Hippocampal formation (tissue), 2 donors: ENCODE measurements around the gene AOC3.
"Not testable (repeated sequence)": the region's sequence is repeated elsewhere in the genome, so short reads cannot be mapped to it uniquely, and the experiment has no call there.

ENCODE experiments used
- DNase-seq, 2 donors: peaks; one replicate each; lab custom pipeline; 2025; lab: John Stamatoyannopoulos, UW

AOC3 gene

GRCh38 chr17:42844761-42845555 lies 6.0 kb upstream of the AOC3 start:
- DNase-seq, result no peak

- no peak for DNase-seq
Measured at GRCh38 chr17:42845556-42845917, 5.5 kb upstream of the AOC3 start.

- no peak for DNase-seq
Measured at GRCh38 chr17:42845918-42846593, 4.9 kb upstream of the AOC3 start.

GRCh38 chr17:42846594-42847280 lies 4.3 kb upstream of the AOC3 start:
- DNase-seq, result no peak

DNA sequence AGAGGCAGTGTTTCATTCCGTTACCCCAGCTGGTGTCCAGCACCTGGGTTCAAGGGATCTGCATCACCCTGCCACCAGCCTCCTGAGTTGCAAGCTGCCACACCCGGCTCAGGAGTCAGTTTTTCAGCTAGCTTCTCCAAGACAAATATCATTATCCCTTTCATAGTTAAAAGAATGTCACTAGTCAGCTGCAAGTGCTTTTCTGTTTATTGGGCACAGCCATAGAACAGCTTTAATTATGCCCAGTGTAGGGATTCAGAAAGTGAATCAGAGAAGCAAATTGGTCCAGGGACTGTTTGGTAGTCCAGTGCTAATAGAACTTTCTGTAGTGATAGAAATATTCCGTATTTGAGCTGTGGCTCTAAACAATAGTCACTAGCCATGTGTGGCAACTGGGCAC lies 2.9 kb upstream of the AOC3 start:
- DNase-seq, result no peak

- no peak for DNase-seq
Measured at GRCh38 chr17:42849031-42849430, 2.0 kb upstream of the AOC3 start.

- DNase-seq, result no peak
Measured at GRCh38 chr17:42849451-42850181, 1.4 kb upstream of the AOC3 start.

GRCh38 chr17:42851371-42852240 lies 607 bp downstream of the AOC3 start:
- DNase-seq, result not testable (repeated sequence)

- DNase-seq, result no peak
Measured at GRCh38 chr17:42852351-42852750, 1.4 kb downstream of the AOC3 start.

GRCh38 chr17:42853004-42853403 lies 2.0 kb downstream of the AOC3 start:
- DNase-seq, result no peak

DNA sequence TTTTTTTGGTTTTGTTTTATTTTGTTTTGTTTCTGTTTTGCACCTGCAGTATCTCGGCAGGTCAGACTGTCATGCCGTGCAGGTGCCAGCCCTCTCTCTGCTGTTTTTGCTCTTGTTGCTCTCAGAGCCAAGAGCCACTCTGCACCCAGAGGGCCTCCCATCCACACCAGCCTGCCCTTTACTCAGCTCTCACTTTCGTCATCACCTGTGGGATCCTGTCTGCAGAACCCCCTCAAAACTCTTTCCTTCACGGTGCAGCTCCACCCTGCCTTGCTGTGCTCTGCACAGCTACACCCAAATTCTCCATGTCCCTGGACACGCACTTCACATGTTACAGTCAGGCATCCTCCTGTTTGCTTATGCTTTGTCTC lies 2.6 kb downstream of the AOC3 start:
- DNase-seq, result no peak

DNA sequence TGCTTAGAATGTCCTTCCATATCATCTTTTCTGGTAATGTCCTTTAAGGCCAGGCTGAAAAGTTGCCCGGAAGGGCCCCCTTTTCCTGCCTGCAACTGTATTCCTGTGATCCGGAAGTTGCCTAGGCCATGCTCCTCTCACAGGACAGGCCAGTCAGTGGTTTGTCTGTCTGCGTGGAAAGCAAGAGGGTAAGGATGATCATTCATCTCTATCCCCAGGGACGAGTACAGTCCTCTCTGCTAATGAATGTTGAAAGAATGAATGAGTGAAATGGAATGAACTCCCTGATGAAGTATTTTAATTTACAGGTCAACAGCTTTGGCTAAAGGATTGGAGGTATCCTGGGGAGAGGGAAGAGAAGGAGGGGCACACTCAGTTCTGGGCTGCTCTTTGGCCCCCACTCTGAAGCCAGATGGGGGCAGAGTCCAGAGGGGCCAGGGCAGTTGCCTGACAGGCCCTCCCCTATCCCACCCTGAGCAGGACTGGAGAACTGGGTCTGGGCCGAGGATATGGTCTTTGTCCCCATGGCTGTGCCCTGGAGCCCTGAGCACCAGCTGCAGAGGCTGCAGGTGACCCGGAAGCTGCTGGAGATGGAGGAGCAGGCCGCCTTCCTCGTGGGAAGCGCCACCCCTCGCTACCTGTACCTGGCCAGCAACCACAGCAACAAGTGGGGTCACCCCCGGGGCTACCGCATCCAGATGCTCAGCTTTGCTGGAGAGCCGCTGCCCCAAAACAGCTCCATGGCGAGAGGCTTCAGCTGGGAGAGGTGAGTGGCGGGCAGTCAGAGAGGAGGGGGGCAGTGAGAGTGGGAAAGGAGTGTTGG lies 3.2 kb downstream of the AOC3 start:
- no peak for DNase-seq

DNA sequence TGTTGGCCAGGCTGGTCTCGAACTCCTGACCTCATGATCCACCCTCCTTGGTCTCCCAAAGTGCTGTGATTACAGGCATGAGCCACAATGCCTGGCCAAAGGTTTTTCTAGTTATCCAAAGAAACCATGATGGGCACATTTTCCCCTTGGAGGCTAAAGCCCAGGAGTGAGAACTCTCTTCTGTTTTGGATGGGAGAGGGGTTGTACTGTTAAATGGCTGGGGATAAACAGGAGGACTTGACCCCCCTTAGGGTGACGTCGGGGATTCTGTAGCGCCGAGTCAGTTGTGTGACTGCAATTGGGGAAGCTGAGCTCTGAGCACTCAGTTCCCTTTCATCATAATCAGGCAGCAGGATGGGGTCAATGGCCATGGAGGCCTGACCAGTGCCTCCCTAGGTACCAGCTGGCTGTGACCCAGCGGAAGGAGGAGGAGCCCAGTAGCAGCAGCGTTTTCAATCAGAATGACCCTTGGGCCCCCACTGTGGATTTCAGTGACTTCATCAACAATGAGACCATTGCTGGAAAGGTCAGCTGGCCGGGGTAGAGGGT lies 4.1 kb downstream of the AOC3 start:
- DNase-seq, result no peak

GRCh38 chr17:42856093-42856492 lies 5.1 kb downstream of the AOC3 start:
- not testable (repeated sequence) for DNase-seq

- DNase-seq, result not testable (repeated sequence)
Measured at GRCh38 chr17:42856516-42856915, 5.5 kb downstream of the AOC3 start.

GRCh38 chr17:42857389-42857788 lies 6.4 kb downstream of the AOC3 start:
- DNase-seq, result no peak

DNA sequence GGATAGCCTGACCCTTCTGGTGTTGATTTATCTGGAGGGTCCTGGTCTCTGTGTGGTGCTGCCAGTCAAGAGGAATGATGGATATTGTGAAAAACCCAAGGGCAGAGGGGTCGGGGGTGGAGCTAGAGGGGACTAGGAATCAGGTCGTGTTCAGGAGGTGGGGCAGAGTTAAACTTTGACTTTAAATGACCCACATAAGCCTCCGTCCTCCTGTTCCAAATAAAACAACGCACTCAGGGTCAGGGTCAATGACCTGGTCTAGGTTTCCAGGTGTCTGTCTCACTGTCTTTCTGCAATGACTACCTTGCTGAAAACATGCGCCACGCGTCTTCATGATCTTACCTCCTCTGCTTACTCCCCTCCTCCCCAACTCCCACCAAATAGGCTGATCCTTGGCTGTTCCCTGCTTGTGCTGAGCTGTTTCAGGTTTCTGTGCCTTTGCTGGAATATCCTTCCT lies 14.7 kb downstream of the AOC3 start:
- DNase-seq, result no peak

DNA sequence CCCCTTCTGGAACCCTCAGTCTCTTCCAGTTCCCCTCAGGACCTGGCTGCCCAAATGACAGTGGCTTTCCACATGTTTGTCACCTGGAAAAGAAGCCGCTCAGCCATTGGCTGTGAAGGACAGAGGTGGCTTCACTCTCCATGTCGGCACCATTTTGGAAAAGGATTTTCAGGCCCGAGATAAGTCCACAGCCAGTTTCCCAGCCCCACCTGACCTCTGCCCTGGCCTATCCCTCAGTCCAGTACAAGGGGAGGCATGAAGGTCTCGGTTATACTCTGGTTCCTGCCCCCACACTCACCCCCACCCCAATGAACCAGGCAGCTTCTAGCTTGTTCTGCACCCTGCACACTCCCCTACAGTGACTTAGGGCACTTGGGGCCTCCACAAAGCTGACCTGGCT lies 15.2 kb downstream of the AOC3 start:
- DNase-seq, result no peak

GRCh38 chr17:42866631-42867575 lies 15.9 kb downstream of the AOC3 start:
- no peak for DNase-seq
